PC-3 (cell line): ENCODE results near the gene CAMTA1. TPM values are rescaled to one million over a fixed set of nuclear protein-coding genes. Genes with fewer than 3 reads are reported as not detected.

Experiments used
- ATAC-seq: fragments of 200-7000 bp; cut with Tn5 transposase; 2 replicates; pipeline ENCODE4 v1.9.1; 2020; ENCODE audit warnings: mild to moderate bottlenecking, moderate library complexity
- BruUV-seq: library from RNA; stranded (reverse); fragments of 400-500 nt; replicated peaks from 2 replicates; lab custom pipeline; 2021; lab: Mats Ljungman, UMichigan
- CTCF ChIA-PET: fragments of 300-600 bp; sonication (Branson Sonifier 250); formaldehyde crosslinking; loops from one replicate; lab custom pipeline; 2022; ENCODE audit warnings: antibody characterized with exemption; lab: Charles Lee
- POLR2A ChIA-PET: fragments of 300-600 bp; sonication (Branson Sonifier 250); formaldehyde crosslinking; loops from one replicate; lab custom pipeline; 2022; ENCODE audit warnings: antibody characterized with exemption; ENCODE audit not compliant: unreplicated experiment; lab: Charles Lee
- DNase-seq: peaks from one replicate; pipeline ENCODE4 v3.0.0-alpha.2; 2015
- H2AFZ ChIP-seq: fragments of 300-600 bp; sonication (generic); 2 replicates; pipeline ENCODE4 v1.6.0; 2016; ENCODE audit warnings: antibody characterized with exemption, low read length
- H3F3A ChIP-seq: fragments of 300-600 bp; sonication (generic); one replicate; pipeline ENCODE4 v1.6.0; 2017; ENCODE audit warnings: antibody characterized with exemption, low read length, control low read depth, mild to moderate bottlenecking; ENCODE audit not compliant: unreplicated experiment
- H3K27ac ChIP-seq: fragments of 300-600 bp; sonication (generic); 2 replicates; pipeline ENCODE4 v1.5.1; 2016; ENCODE audit warnings: mild to moderate bottlenecking, low read length
- H3K27me3 ChIP-seq: fragments of 300-600 bp; sonication (generic); 2 replicates; pipeline ENCODE4 v1.6.1; 2016; ENCODE audit warnings: low read length, mixed read lengths
- H3K36me3 ChIP-seq: fragments of 300-600 bp; sonication (generic); 2 replicates; pipeline ENCODE4 v1.6.1; 2016; ENCODE audit warnings: low read depth, mixed run types, low read length, mixed read lengths
- H3K4me1 ChIP-seq: fragments of 300-600 bp; sonication (generic); 2 replicates; pipeline ENCODE4 v1.5.1; 2016; ENCODE audit warnings: low read length; ENCODE audit not compliant: insufficient read depth
- H3K4me2 ChIP-seq: fragments of 300-600 bp; sonication (generic); 2 replicates; pipeline ENCODE4 v1.6.0; 2016; ENCODE audit warnings: low read length
- H3K4me3 ChIP-seq: fragments of 300-600 bp; sonication (generic); 2 replicates; pipeline ENCODE4 v1.5.1; 2016; ENCODE audit warnings: mild to moderate bottlenecking, low read length, mixed read lengths
- H3K79me2 ChIP-seq: fragments of 300-600 bp; sonication (generic); 2 replicates; pipeline ENCODE4 v1.6.1; 2017; ENCODE audit warnings: low read length, mixed read lengths
- H3K9ac ChIP-seq: fragments of 300-600 bp; sonication (generic); 2 replicates; pipeline ENCODE4 v1.6.0; 2016; ENCODE audit warnings: mild to moderate bottlenecking, low read length
- H3K9me2 ChIP-seq: fragments of 300-600 bp; sonication (generic); replicated peaks from 2 replicates; pipeline ENCODE4 v1.6.1; 2016; ENCODE audit warnings: mixed run types, low read length, mixed read lengths
- H3K9me3 ChIP-seq: fragments of 300-600 bp; sonication (generic); 2 replicates; pipeline ENCODE4 v1.6.1; 2016; ENCODE audit warnings: low read length, mixed read lengths
- H4K20me1 ChIP-seq: fragments of 300-600 bp; sonication (generic); 2 replicates; pipeline ENCODE4 v1.6.1; 2016; ENCODE audit warnings: low read length, mixed read lengths
- CTCF ChIP-seq: fragments of 300-600 bp; sonication (generic); conservative IDR thresholded peaks from 2 replicates; pipeline ENCODE4 v1.5.1; 2017; ENCODE audit warnings: antibody characterized with exemption, low read depth, mild to moderate bottlenecking, low read length
- EZH2 ChIP-seq: fragments of 300-600 bp; sonication (generic); IDR thresholded peaks from one replicate; pipeline ENCODE4 v1.6.1; 2017; ENCODE audit warnings: antibody characterized with exemption, mild to moderate bottlenecking, low read length; ENCODE audit not compliant: unreplicated experiment
- EZH2phosphoT487 ChIP-seq: fragments of 300-600 bp; sonication (generic); IDR thresholded peaks from 2 replicates; pipeline ENCODE4 v1.6.1; 2018; ENCODE audit warnings: mild to moderate bottlenecking, antibody characterized with exemption, low read length, borderline replicate concordance
- intact Hi-C: fragments of 100-400 bp; cut with micrococcal nuclease; formaldehyde crosslinking; loops from 2 replicates; pipeline ENCODE4 v1.9.0; 2023
- total RNA-seq: library from RNA; depleted of rRNA; stranded (reverse); fragments of >200 nt; gene quantifications from 2 replicates; pipeline ENCODE4 v1.2.3, GENCODE V29; 2014

Gene CAMTA1
- total RNA-seq, 1 experiment from 2014 or later, result 40.8 TPM

- H3K4me3 ChIP-seq, result no peak overlapping the region
- no peak overlapping the region for H3K9ac ChIP-seq
- no peak overlapping the region for H3K4me2 ChIP-seq
- no peak for DNase-seq
- H3K9me2 ChIP-seq, result no peaks in the 10 kb centered on the region
- H4K20me1 ChIP-seq, result no peaks in the 10 kb centered on the region
- intact Hi-C loops, result no loop called here
- no peaks in the 10 kb centered on the region for H3K36me3 ChIP-seq
- H3K4me1 ChIP-seq, result no peaks in the 10 kb centered on the region
- H3K27me3 ChIP-seq, result no peaks in the 10 kb centered on the region
- ChIA-PET POLR2A (interaction anchor here (0.5 kb wide), 1 partner anchor 65 kb away, joined by 6 read pairs; no protein-coding TSS in a partner anchor), CTCF (no interaction called here)
- no peak for TF ChIP-seq EZH2phosphoT487
- peaks cover 50% of the 10 kb centered on the region for H3K79me2 ChIP-seq
- H2AFZ ChIP-seq, result no peak overlapping the region
- no peaks in the 10 kb centered on the region for H3K9me3 ChIP-seq
- H3F3A ChIP-seq, result no peaks in the 10 kb centered on the region
- ATAC-seq, result no peak
- no TSS peak for BruUV-seq
- no peak overlapping the region for H3K27ac ChIP-seq
Measured at GRCh38 chr1:6815726-6816125, 30.5 kb downstream of the CAMTA1 start.

DNA sequence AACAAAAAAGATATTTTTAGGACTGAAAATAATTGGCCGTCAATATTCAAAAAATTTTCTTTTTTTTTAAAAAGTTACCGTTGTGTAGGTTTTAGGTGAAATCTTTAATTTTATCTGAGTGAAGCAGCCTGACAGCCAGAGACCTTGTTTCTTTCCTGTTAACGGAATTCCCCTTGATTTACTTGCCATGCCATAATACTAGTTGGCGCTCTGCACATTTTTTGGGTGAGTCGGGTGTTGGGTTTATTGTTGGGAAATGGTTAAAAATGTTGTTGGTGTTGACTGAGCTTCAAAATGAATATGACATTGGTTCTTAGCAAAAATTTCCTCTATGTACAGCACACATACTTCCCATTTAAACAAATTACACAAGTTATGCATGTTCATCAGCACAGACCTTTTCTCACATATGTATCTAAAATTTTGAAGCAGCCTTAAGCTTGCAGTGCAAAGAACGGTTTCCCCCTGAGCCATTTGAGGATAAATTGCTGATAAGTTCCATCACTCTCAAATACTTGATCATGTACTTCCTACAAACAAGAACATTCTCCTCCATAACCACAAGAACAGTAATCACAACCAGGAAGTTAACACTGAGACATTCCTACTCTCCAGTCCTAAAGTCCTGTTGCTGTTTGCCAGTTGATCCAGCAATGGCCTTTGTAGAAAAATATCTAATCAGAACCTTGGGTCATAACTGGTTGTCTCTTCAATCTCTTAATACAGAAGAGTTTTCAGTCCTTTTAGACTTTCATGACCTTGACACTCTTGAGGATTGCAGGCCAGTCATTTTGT is 34.2 kb downstream of the CAMTA1 start:
- no peak overlapping the region for H3K27ac ChIP-seq
- H2AFZ ChIP-seq, result no peak overlapping the region
- no peaks in the 10 kb centered on the region for H3F3A ChIP-seq
- no peaks in the 10 kb centered on the region for H3K36me3 ChIP-seq
- H3K4me2 ChIP-seq, result no peak overlapping the region
- H3K9me2 ChIP-seq, result no peaks in the 10 kb centered on the region
- ATAC-seq (no peak), DNase-seq (no peak)
- no peak overlapping the region for H3K4me3 ChIP-seq
- intact Hi-C loops, result no loop called here
- peaks cover 29% of the 10 kb centered on the region for H3K79me2 ChIP-seq
- H3K9me3 ChIP-seq, result no peaks in the 10 kb centered on the region
- H4K20me1 ChIP-seq, result no peaks in the 10 kb centered on the region
- TF ChIP-seq EZH2phosphoT487 (no peak), EZH2 (no peak), CTCF (no peak)
- H3K9ac ChIP-seq, result no peak overlapping the region
- H3K4me1 ChIP-seq, result no peaks in the 10 kb centered on the region
- H3K27me3 ChIP-seq, result no peaks in the 10 kb centered on the region
- no TSS peak for BruUV-seq
- ChIA-PET CTCF (no interaction called here), POLR2A (interaction anchor here (0.6 kb wide), 1 partner anchor 15 kb away, joined by 13 read pairs; no protein-coding TSS in a partner anchor)

DNA sequence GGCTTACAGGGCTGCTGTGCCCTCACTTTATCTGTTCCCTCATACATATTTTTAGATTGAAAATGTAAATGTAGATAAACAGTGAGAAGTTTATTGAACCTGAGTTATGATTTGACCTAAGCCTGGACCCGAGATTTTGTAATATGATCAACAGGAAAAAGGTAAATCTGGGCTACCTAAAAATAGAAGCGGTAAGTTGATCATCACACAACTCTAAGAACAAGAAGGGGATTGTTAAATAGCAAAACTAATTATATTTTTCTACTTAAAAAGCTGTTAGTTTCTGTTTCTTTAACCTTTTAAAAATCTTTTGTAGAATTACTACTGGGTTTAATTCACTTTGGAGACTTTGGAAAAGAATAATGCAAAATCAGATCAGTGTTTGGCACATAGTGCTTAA is 35.6 kb downstream of the CAMTA1 start:
- Histone ChIP-seq H3K9me2 (no peaks in the 10 kb centered on the region), H3K79me2 (peaks cover 19% of the 10 kb centered on the region), H3K9me3 (no peaks in the 10 kb centered on the region), H3K4me1 (no peaks in the 10 kb centered on the region), H3K27me3 (no peaks in the 10 kb centered on the region), H3K27ac (no peak overlapping the region), H3K9ac (no peak overlapping the region), H3K4me2 (no peak overlapping the region), H3F3A (no peaks in the 10 kb centered on the region), H2AFZ (no peak overlapping the region), H3K4me3 (no peak overlapping the region), H3K36me3 (0 out of 2 replicates have a peak, but pooled peaks cover 4% of the 10 kb centered on the region), H4K20me1 (no peaks in the 10 kb centered on the region)
- CTCF ChIA-PET, result no interaction called here
- intact Hi-C loops, result no loop called here
- BruUV-seq, result no TSS peak
- DNase-seq (no peak), ATAC-seq (no peak)
- no peak for TF ChIP-seq CTCF
- no peak for TF ChIP-seq EZH2phosphoT487
- no peak for TF ChIP-seq EZH2
- POLR2A ChIA-PET, result no interaction called here
